Ovary (tissue), 3 donors: ENCODE data around the gene IGHMBP2.

Experiments
- CTCF ChIP-seq, 3 donors: fragments of 450-650 bp in 2 of 3; fragments of 200-600 bp in 1 of 3; IDR thresholded peaks; one replicate each; pipeline versions ENCODE4 v1.5.1 to v1.8.0; 2016 to 2022; ENCODE audit warnings: antibody characterized with exemption in 3 of 3, mild to moderate bottlenecking in 1 of 3
- EP300 ChIP-seq: sonication (generic); formaldehyde crosslinking; IDR thresholded peaks from one replicate; pipeline ENCODE4 v1.6.1; 2017; ENCODE audit warnings: antibody characterized with exemption
- POLR2A ChIP-seq: fragments of 450-650 bp; IDR thresholded peaks from one replicate; pipeline ENCODE4 v1.6.1; 2017; ENCODE audit warnings: antibody characterized with exemption, mild to moderate bottlenecking, moderate library complexity
- donor health status: DM: no; HTN: no; CAD: no.

- TF ChIP-seq CTCF (IDR thresholded peaks at IDR 0.05) (no peak), POLR2A (no peak), EP300 (no peak)
Observed at GRCh38 chr11:68942751-68943271, 39.1 kb downstream of the IGHMBP2 start.
